Astrocyte (in vitro differentiated cells and primary cell): ENCODE results near the gene CCL23. TPM values are rescaled to one million over a fixed set of nuclear protein-coding genes. Genes with fewer than 3 reads are reported as not detected.
"Not testable (repeated sequence)": the region's sequence is repeated elsewhere in the genome, so short reads cannot be mapped to it uniquely, and the experiment has no call there.

ENCODE experiments used
- DNase-seq: peaks from one replicate; pipeline ENCODE4 v3.0.0-alpha.2; 2010; ENCODE audit warnings: low read depth
- FAIRE-seq: peaks from 2 replicates; lab custom pipeline; 2011; peaks lifted over from hg19 to GRCh38; lab: Jason Lieb, UNC
- H2AFZ ChIP-seq: 2 replicates; pipeline ENCODE4 v1.6.0; 2012; ENCODE audit warnings: low read depth, low read length, inconsistent platforms
- H3K27ac ChIP-seq: 2 replicates; pipeline ENCODE4 v1.5.1; 2011; ENCODE audit warnings: low read depth, low read length, inconsistent platforms
- H3K27me3 ChIP-seq: 2 replicates; pipeline ENCODE4 v1.6.0; 2011; ENCODE audit warnings: low read length, inconsistent platforms; ENCODE audit not compliant: insufficient read depth
- H3K36me3 ChIP-seq: 2 replicates; pipeline ENCODE4 v1.5.1; 2011; ENCODE audit warnings: low read length, inconsistent platforms; ENCODE audit not compliant: insufficient read depth
- H3K4me1 ChIP-seq: 2 replicates; pipeline ENCODE4 v1.5.1; 2011; ENCODE audit warnings: low read length, inconsistent platforms; ENCODE audit not compliant: insufficient read depth
- H3K4me2 ChIP-seq: 2 replicates; pipeline ENCODE4 v1.6.0; 2012; ENCODE audit warnings: low read length, inconsistent platforms
- H3K4me3 ChIP-seq: 2 replicates; pipeline ENCODE4 v1.5.1; 2011; ENCODE audit warnings: low read depth, mild to moderate bottlenecking, low read length, inconsistent platforms; ENCODE audit not compliant: insufficient read depth
- H3K79me2 ChIP-seq: 2 replicates; pipeline ENCODE4 v1.6.0; 2012; ENCODE audit warnings: mild to moderate bottlenecking, low read length, inconsistent platforms; ENCODE audit not compliant: insufficient read depth
- H3K9ac ChIP-seq: 2 replicates; pipeline ENCODE4 v1.6.0; 2012; ENCODE audit warnings: mild to moderate bottlenecking, low read length, inconsistent platforms
- H3K9me3 ChIP-seq: 2 replicates; pipeline ENCODE4 v1.5.1; 2012; ENCODE audit warnings: low read depth, mild to moderate bottlenecking, low read length, inconsistent platforms; ENCODE audit not compliant: insufficient read depth
- H4K20me1 ChIP-seq: 2 replicates; pipeline ENCODE4 v1.6.0; 2012; ENCODE audit warnings: low read length, inconsistent platforms; ENCODE audit not compliant: insufficient read depth
- H3K27ac Mint-ChIP-seq: one replicate; pipeline ENCODE4 v1.8.0; 2021; ENCODE audit warnings: mild to moderate bottlenecking, mixed read lengths; ENCODE audit not compliant: unreplicated experiment
- H3K27me3 Mint-ChIP-seq: one replicate; pipeline ENCODE4 v1.8.0; 2021; ENCODE audit warnings: low read depth, mixed read lengths; ENCODE audit not compliant: unreplicated experiment
- H3K36me3 Mint-ChIP-seq: one replicate; pipeline ENCODE4 v1.8.0; 2021; ENCODE audit warnings: low read depth, mixed read lengths; ENCODE audit not compliant: unreplicated experiment
- H3K4me1 Mint-ChIP-seq: one replicate; pipeline ENCODE4 v1.8.0; 2021; ENCODE audit warnings: low read depth, mixed read lengths; ENCODE audit not compliant: unreplicated experiment
- H3K4me3 Mint-ChIP-seq: one replicate; pipeline ENCODE4 v1.8.0; 2021; ENCODE audit warnings: mild to moderate bottlenecking, moderate library complexity, mixed read lengths; ENCODE audit not compliant: unreplicated experiment
- H3K9me3 Mint-ChIP-seq: one replicate; pipeline ENCODE4 v1.8.0; 2021; ENCODE audit warnings: mild to moderate bottlenecking, mixed read lengths; ENCODE audit not compliant: unreplicated experiment
- EZH2 ChIP-seq: IDR thresholded peaks from 2 replicates; pipeline ENCODE4 v1.6.1; 2012; ENCODE audit warnings: mild to moderate bottlenecking, low read length, inconsistent platforms; ENCODE audit not compliant: insufficient read depth
- total RNA-seq: library from RNA; stranded (reverse); gene quantifications from 2 replicates; pipeline ENCODE4 v1.2.1, GENCODE V29; 2021
- TF ChIP-seq, protein P1 (sequence below): IDR thresholded peaks from 2 replicates; pipeline ENCODE4 v1.5.1; 2011; ENCODE audit warnings: low read depth, mild to moderate bottlenecking, inconsistent platforms, low read length, moderate library complexity; ENCODE audit not compliant: insufficient read depth

The CCL23 gene
- total RNA-seq, 1 donor from 2014 or later = not detected

DNA sequence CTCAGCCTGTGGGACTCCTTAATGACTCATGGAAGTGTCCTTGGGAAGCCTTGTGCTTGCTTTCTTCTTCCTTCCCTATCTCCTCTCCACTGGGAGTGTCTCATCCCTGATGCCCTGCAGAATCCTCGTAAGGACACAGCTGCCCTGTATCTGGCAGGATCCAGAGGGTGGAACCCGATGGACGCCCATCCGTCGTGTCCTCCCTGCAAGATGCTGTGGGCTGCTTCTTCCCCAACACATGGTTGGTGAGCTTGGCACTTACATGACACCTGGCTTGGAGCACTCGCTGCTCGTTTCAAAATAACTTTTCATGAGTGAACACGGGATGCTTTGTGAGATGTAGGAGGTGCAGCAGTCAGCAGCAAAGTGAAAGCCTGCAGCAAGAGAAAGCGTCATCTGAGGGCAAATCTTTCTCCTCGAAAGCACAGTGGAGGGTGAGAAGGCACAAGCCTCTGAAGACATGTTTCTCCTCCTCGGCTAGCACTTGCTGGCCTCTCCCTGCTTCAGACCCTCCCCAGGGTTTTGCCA is 19.7 kb downstream of the CCL23 start:
- no peaks in the 10 kb centered on the region for H3K36me3 ChIP-seq
- no peak overlapping the region for H3K27ac ChIP-seq
- no peak overlapping the region for H3K4me3 ChIP-seq
- H3K9ac ChIP-seq = no peak overlapping the region
- Mint-ChIP-seq H3K9me3 (peaks cover 7% of the 10 kb centered on the region), H3K4me3 (no peak overlapping the region), H3K36me3 (no peaks in the 10 kb centered on the region), H3K4me1 (no peaks in the 10 kb centered on the region), H3K27ac (no peak overlapping the region), H3K27me3 (peaks cover 16% of the 10 kb centered on the region)
- H3K4me2 ChIP-seq = no peak overlapping the region
- TF ChIP-seq EZH2 = no peak
- FAIRE-seq = no peak
- H3K9me3 ChIP-seq = no peaks in the 10 kb centered on the region
- no peak for DNase-seq
- no peaks in the 10 kb centered on the region for H3K79me2 ChIP-seq
- H3K4me1 ChIP-seq = no peaks in the 10 kb centered on the region
- H2AFZ ChIP-seq = no peak overlapping the region
- H4K20me1 ChIP-seq = no peaks in the 10 kb centered on the region
- H3K27me3 ChIP-seq = no peaks in the 10 kb centered on the region

DNA sequence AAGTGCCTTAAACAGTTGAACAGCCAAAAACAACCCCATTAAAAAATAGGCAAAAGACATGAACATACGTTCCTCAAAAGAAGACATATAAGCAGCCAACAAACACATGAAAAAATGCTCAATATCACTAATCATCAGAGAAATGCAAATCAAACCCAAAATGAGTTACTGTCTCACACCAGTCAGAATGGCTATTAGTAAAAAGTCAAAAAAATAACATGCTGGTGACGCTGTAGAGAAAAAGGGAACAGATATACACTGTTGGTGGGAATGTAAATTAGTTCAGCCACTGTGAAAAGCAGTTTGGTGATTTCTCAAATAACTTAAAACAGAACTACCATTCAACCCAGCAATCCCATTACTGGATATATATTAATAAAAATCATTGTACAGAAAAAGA is 22.4 kb downstream of the CCL23 start:
- H2AFZ ChIP-seq, H3K4me1 Mint-ChIP-seq, H3K9me3 ChIP-seq, FAIRE-seq, H3K9ac ChIP-seq, H3K27me3 ChIP-seq, H3K4me1 ChIP-seq, H3K36me3 ChIP-seq, H3K79me2 ChIP-seq, H3K4me2 ChIP-seq, H3K9me3 Mint-ChIP-seq, DNase-seq, H3K36me3 Mint-ChIP-seq, H3K27ac ChIP-seq, H3K27ac Mint-ChIP-seq, H3K4me3 ChIP-seq, H3K4me3 Mint-ChIP-seq, H4K20me1 ChIP-seq: not testable (repeated sequence)
- H3K27me3 Mint-ChIP-seq = peaks cover 19% of the 10 kb centered on the region

DNA sequence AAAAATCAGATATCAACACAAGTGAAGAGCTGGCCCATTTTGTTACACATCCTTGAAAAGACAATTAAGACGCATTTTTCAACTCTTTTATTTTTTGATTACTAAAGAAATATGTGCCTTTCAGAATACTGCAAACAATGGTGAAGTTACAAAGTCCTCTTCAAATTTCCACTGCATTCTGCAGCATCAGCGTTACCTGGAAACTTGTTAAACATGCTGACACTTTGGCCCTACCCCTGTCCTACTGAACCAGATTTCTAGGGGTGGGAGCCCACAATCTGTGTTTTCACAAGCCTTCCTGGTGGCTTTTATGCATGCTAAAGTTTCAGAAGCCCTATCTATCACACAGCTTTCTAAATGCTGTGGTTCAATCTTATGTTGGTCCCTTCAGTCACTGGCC is 26.7 kb downstream of the CCL23 start:
- FAIRE-seq = no peak
- Histone ChIP-seq H3K9ac (no peak overlapping the region), H3K4me3 (no peak overlapping the region)

More for the DNA sequence above, 26.7 kb downstream of the CCL23 start:
- no peaks in the 10 kb centered on the region for H3K36me3 Mint-ChIP-seq
- peaks cover 24% of the 10 kb centered on the region for H3K27me3 Mint-ChIP-seq
- no peaks in the 10 kb centered on the region for H3K4me1 ChIP-seq
- no peaks in the 10 kb centered on the region for H3K79me2 ChIP-seq
- no peak overlapping the region for H2AFZ ChIP-seq
- no peaks in the 10 kb centered on the region for H3K36me3 ChIP-seq
- no peaks in the 10 kb centered on the region for H3K9me3 ChIP-seq
- no peak overlapping the region for H3K27ac ChIP-seq
- TF ChIP-seq EZH2 = no peak
- TF ChIP-seq, protein P1, sequence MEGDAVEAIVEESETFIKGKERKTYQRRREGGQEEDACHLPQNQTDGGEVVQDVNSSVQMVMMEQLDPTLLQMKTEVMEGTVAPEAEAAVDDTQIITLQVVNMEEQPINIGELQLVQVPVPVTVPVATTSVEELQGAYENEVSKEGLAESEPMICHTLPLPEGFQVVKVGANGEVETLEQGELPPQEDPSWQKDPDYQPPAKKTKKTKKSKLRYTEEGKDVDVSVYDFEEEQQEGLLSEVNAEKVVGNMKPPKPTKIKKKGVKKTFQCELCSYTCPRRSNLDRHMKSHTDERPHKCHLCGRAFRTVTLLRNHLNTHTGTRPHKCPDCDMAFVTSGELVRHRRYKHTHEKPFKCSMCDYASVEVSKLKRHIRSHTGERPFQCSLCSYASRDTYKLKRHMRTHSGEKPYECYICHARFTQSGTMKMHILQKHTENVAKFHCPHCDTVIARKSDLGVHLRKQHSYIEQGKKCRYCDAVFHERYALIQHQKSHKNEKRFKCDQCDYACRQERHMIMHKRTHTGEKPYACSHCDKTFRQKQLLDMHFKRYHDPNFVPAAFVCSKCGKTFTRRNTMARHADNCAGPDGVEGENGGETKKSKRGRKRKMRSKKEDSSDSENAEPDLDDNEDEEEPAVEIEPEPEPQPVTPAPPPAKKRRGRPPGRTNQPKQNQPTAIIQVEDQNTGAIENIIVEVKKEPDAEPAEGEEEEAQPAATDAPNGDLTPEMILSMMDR = no peak
- no peak overlapping the region for H3K4me2 ChIP-seq
- H4K20me1 ChIP-seq = no peaks in the 10 kb centered on the region
- no peaks in the 10 kb centered on the region for H3K4me1 Mint-ChIP-seq
- H3K27ac Mint-ChIP-seq = no peak overlapping the region
- no peak for DNase-seq
- peaks cover 6% of the 10 kb centered on the region for H3K9me3 Mint-ChIP-seq
- H3K4me3 Mint-ChIP-seq = no peak overlapping the region
- H3K27me3 ChIP-seq = no peaks in the 10 kb centered on the region
